Measurements from ENCODE around the gene SUN3.

DNA sequence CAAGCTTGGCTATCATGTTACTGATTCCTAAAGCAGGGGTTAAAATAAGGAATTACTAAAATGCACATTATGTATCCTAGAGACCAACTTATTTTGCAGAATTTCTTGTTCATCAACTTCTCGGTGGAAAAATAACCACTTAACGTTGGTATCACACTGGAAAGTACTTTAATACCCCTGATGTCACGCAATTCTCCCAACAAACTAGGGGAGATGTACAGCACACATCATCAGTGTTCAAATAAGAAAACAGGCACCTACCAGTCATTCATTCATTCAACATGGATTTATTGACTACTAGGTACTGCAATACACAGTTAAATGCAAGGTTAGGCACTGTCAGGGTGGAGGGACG, 50.1 kb downstream of the SUN3 start:
- TF ChIP-seq, protein P1, sequence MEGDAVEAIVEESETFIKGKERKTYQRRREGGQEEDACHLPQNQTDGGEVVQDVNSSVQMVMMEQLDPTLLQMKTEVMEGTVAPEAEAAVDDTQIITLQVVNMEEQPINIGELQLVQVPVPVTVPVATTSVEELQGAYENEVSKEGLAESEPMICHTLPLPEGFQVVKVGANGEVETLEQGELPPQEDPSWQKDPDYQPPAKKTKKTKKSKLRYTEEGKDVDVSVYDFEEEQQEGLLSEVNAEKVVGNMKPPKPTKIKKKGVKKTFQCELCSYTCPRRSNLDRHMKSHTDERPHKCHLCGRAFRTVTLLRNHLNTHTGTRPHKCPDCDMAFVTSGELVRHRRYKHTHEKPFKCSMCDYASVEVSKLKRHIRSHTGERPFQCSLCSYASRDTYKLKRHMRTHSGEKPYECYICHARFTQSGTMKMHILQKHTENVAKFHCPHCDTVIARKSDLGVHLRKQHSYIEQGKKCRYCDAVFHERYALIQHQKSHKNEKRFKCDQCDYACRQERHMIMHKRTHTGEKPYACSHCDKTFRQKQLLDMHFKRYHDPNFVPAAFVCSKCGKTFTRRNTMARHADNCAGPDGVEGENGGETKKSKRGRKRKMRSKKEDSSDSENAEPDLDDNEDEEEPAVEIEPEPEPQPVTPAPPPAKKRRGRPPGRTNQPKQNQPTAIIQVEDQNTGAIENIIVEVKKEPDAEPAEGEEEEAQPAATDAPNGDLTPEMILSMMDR (IDR thresholded peaks at IDR 0.05) = no peak
- TF ChIP-seq POLR2A (IDR thresholded peaks at IDR 0.05) = no peak
- no peak for TF ChIP-seq POLR2AphosphoS5 (IDR thresholded peaks at IDR 0.05; ENCODE audit: insufficient read depth in 1 of 2, low read depth in 1 of 2)

Measured in vagina (tissue), 2 donors.